Upper lobe of left lung (tissue), 4 donors: ENCODE data around the gene ARIH1.

Experiments used
- CTCF ChIP-seq, 6 experiments: fragments of 450-650 bp in 4 of 6; fragments of 200-600 bp in 2 of 6; sonication (generic) in 2 of 6; IDR thresholded peaks; one replicate each; pipeline ENCODE4 v1.5.1; 2016 to 2019; ENCODE audit warnings: antibody characterized with exemption in 6 of 6
- EP300 ChIP-seq, 4 donors: sonication (generic); formaldehyde crosslinking; IDR thresholded peaks; one replicate each; pipeline ENCODE4 v1.5.1; 2017; ENCODE audit warnings: antibody characterized with exemption in 4 of 4, control low read depth in 2 of 4
- POLR2A ChIP-seq, 4 donors: fragments of 450-650 bp; IDR thresholded peaks; one replicate each; pipeline ENCODE4 v1.5.1; 2016 to 2017; ENCODE audit warnings: antibody characterized with exemption in 4 of 4, mild to moderate bottlenecking in 2 of 4

DNA sequence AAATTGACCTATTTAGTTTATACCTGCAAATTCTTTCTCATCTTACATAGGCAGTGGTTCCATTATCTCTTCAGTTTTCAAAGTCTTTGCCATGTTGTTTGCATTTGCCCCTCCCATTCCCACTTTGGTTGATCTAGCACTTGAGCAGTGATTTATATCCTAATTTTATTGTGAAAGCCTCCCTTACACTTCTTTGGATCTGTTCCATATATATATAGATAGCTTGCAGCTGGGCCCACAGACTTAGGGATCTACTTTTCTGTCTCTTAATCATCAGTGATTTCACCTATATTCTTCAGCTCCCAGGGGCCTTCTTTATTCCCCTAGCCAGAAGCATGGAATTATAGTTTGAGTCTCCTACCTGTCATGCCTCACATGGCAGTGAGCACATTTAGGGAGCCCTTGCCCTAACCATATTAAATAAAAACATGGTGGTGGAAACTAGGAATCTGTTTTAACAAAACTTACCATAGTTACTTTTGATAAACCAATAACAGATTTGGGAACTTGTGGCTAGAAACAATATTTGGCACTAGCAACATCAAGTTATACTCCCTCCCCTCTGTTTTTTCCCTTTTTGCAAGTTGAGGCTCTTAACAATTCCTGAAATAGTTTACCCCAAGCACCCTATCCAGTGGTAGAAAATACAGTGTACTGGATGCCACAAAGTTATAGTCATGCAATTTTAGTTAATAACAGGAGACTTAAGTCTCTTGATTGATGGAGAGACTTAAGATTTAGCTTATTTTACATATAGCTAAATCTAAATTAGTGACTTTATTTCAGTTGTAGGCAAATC, 41.7 kb downstream of the ARIH1 start:
- no peak for TF ChIP-seq CTCF (IDR thresholded peaks at IDR 0.05)
- TF ChIP-seq POLR2A (IDR thresholded peaks at IDR 0.05): no peak
- TF ChIP-seq EP300 (IDR thresholded peaks at IDR 0.05): no peak
